HepG2 (cell line): Measurements from ENCODE around the gene ITPK1. TPM values are rescaled to one million over a fixed set of nuclear protein-coding genes. Genes with fewer than 3 reads are reported as not detected.

Source experiments
- CC2D1A ChIP-seq: sonication (generic); formaldehyde crosslinking; IDR thresholded peaks from 2 replicates; pipeline ENCODE4 v1.8.1; 2023; ENCODE audit warnings: mild to moderate bottlenecking, missing genetic modification reagents
- FOXC1 ChIP-seq: sonication (generic); formaldehyde crosslinking; IDR thresholded peaks from 2 replicates; pipeline ENCODE4 v1.8.0; 2022; ENCODE audit warnings: mild to moderate bottlenecking, missing genetic modification reagents, borderline replicate concordance
- GATA4 ChIP-seq: sonication (generic); IDR thresholded peaks from 2 replicates; pipeline ENCODE4 v1.6.1; 2016; ENCODE audit warnings: antibody characterized with exemption, low read depth, borderline replicate concordance
- HNF4G ChIP-seq, 2 experiments: sonication (generic) in 1 of 2; formaldehyde crosslinking in 1 of 2; IDR thresholded peaks; 2 replicates each; pipeline versions ENCODE4 v1.4.0 to v1.6.1; 2011 to 2020; ENCODE audit warnings: borderline replicate concordance in 2 of 2, low read depth in 2 of 2, mild to moderate bottlenecking in 2 of 2, low read length in 1 of 2, missing genetic modification reagents in 1 of 2, moderate library complexity in 1 of 2
- SMAD1 ChIP-seq: sonication (generic); formaldehyde crosslinking; IDR thresholded peaks from 2 replicates; pipeline ENCODE4 v1.4.0; 2020; ENCODE audit warnings: missing genetic modification reagents, low read depth, mild to moderate bottlenecking, borderline replicate concordance
- ZBTB38 ChIP-seq: sonication (generic); formaldehyde crosslinking; IDR thresholded peaks from 2 replicates; pipeline ENCODE4 v1.5.1; 2020; ENCODE audit warnings: mild to moderate bottlenecking, missing genetic modification reagents
- ZMYM4 ChIP-seq: sonication (generic); formaldehyde crosslinking; IDR thresholded peaks from 2 replicates; pipeline ENCODE4 v1.8.1; 2023; ENCODE audit warnings: mild to moderate bottlenecking, missing genetic modification reagents
- ZNF292 ChIP-seq: sonication (generic); formaldehyde crosslinking; IDR thresholded peaks from 2 replicates; pipeline ENCODE4 v1.8.1; 2022; ENCODE audit warnings: mild to moderate bottlenecking, low read depth, missing genetic modification reagents, borderline replicate concordance
- ZNF441 ChIP-seq: sonication (generic); formaldehyde crosslinking; IDR thresholded peaks from 2 replicates; pipeline ENCODE4 v1.7.0; 2021; ENCODE audit warnings: missing genetic modification reagents, borderline replicate concordance
- ZNF569 ChIP-seq: sonication (generic); formaldehyde crosslinking; IDR thresholded peaks from 2 replicates; pipeline ENCODE4 v1.5.0; 2020; ENCODE audit warnings: mild to moderate bottlenecking, missing genetic modification reagents, moderate library complexity, borderline replicate concordance
- ZNF577 ChIP-seq: sonication (generic); formaldehyde crosslinking; IDR thresholded peaks from 2 replicates; pipeline ENCODE4 v1.4.0; 2020; ENCODE audit warnings: mild to moderate bottlenecking, low read depth, missing genetic modification reagents, borderline replicate concordance
- ZNF605 ChIP-seq: sonication (generic); formaldehyde crosslinking; IDR thresholded peaks from 2 replicates; pipeline ENCODE4 v1.8.0; 2022; ENCODE audit warnings: mild to moderate bottlenecking, missing genetic modification reagents
- ZNF724P ChIP-seq: sonication (generic); formaldehyde crosslinking; IDR thresholded peaks from 2 replicates; pipeline ENCODE4 v1.8.0; 2022; ENCODE audit warnings: missing genetic modification reagents, borderline replicate concordance
- polyA plus RNA-seq, 8 experiments: library from polyadenylated mRNA; depleted of rRNA in 3 of 8; stranded (reverse) in 7 of 8; unstranded in 1 of 8; fragments of >200 nt; fragmentation: Illumina TruSeq in 4 of 8; extraction: Trizol in 4 of 8; gene quantifications; 2 replicates each; pipeline versions ENCODE4 v1.2.1 to v1.2.3, GENCODE V29; 2011 to 2016; ENCODE audit warnings: low read depth in 4 of 8, missing spikeins in 1 of 8, mixed read lengths in 1 of 8; ENCODE audit not compliant: insufficient read depth in 1 of 8
- total RNA-seq, 5 experiments: library from RNA; depleted of rRNA; stranded (reverse); fragments of >200 nt; fragmentation: Illumina TruSeq; extraction: Trizol; gene quantifications; 2 replicates each; pipeline ENCODE4 v1.2.3, GENCODE V29; 2016; ENCODE audit warnings: low read depth in 1 of 5
- TF ChIP-seq, protein P1 (sequence below): sonication (generic); formaldehyde crosslinking; IDR thresholded peaks from 2 replicates; pipeline ENCODE4 v1.8.0; 2022; ENCODE audit warnings: mild to moderate bottlenecking, missing genetic modification reagents, moderate library complexity
- TF ChIP-seq, protein P2 (sequence below): sonication (generic); formaldehyde crosslinking; IDR thresholded peaks from 2 replicates; pipeline ENCODE4 v1.5.1; 2020; ENCODE audit warnings: mild to moderate bottlenecking, missing genetic modification reagents
- TF ChIP-seq, protein P3 (sequence below): sonication (generic); formaldehyde crosslinking; IDR thresholded peaks from 2 replicates; pipeline ENCODE4 v1.4.0; 2020; ENCODE audit warnings: missing genetic modification reagents, borderline replicate concordance
- TF ChIP-seq, protein P4 (sequence below): sonication (generic); formaldehyde crosslinking; IDR thresholded peaks from 2 replicates; pipeline ENCODE4 v1.9.0; 2021; ENCODE audit warnings: missing genetic modification reagents, borderline replicate concordance

Gene ITPK1
- total and polyA plus RNA-seq, 2 of the 13 experiments (the other 11 are each of a cell fraction or from before 2014, with no cell fraction given) = 20.5 to 47.5 TPM

DNA sequence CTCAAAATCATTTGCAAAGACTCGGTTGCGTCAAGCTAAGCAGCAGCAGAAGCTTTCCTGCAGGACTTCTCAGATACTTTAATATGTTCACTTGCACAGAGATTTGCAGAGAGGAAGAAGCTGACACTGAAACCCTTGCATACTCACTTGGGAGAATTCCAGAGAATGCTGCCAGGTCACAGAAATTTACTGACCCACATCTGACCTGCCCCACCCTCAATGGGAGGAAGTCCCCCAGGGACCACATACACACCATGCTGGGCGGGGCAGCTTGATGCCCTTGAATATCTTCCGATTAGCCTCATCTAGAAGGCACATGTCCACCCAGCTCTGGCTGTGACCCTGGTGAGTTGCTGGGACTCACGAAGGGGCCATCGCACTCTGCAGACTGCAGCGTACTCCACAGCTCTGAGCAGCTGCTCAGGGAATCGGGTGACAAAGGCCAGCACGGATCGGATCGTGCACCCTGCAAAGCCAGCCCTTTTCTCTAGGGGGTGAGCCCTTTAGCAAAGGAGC lies 83.2 kb downstream of the ITPK1 start (continued):
- TF ChIP-seq ZNF292 (CRISPR knock-in tag) (0 out of 2 replicates have a peak, but pooled peaks have one; percentile 33), CC2D1A (CRISPR knock-in tag) (no peak), ZNF441 (CRISPR knock-in tag) (no peak), FOXC1 (CRISPR knock-in tag) (no peak), ZNF577 (CRISPR knock-in tag) (no peak), ZNF724P (CRISPR knock-in tag) (no peak), ZNF569 (no peak), GATA4 (no peak), ZNF605 (CRISPR knock-in tag) (no peak), ZBTB38 (CRISPR knock-in tag) (0 out of 2 replicates have a peak, but pooled peaks have one; percentile 54), HNF4G (IDR thresholded peaks at IDR 0.05; ENCODE audit: borderline replicate concordance, low read depth, low read length) (no peak), HNF4G (CRISPR knock-in tag; IDR thresholded peaks at IDR 0.05; ENCODE audit: borderline replicate concordance, low read depth) (no peak), ZMYM4 (CRISPR knock-in tag) (no peak), SMAD1 (CRISPR knock-in tag) (no peak)
- TF ChIP-seq, protein P1, sequence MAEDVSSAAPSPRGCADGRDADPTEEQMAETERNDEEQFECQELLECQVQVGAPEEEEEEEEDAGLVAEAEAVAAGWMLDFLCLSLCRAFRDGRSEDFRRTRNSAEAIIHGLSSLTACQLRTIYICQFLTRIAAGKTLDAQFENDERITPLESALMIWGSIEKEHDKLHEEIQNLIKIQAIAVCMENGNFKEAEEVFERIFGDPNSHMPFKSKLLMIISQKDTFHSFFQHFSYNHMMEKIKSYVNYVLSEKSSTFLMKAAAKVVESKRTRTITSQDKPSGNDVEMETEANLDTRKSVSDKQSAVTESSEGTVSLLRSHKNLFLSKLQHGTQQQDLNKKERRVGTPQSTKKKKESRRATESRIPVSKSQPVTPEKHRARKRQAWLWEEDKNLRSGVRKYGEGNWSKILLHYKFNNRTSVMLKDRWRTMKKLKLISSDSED (CRISPR knock-in tag) = no peak
- TF ChIP-seq, protein P2, sequence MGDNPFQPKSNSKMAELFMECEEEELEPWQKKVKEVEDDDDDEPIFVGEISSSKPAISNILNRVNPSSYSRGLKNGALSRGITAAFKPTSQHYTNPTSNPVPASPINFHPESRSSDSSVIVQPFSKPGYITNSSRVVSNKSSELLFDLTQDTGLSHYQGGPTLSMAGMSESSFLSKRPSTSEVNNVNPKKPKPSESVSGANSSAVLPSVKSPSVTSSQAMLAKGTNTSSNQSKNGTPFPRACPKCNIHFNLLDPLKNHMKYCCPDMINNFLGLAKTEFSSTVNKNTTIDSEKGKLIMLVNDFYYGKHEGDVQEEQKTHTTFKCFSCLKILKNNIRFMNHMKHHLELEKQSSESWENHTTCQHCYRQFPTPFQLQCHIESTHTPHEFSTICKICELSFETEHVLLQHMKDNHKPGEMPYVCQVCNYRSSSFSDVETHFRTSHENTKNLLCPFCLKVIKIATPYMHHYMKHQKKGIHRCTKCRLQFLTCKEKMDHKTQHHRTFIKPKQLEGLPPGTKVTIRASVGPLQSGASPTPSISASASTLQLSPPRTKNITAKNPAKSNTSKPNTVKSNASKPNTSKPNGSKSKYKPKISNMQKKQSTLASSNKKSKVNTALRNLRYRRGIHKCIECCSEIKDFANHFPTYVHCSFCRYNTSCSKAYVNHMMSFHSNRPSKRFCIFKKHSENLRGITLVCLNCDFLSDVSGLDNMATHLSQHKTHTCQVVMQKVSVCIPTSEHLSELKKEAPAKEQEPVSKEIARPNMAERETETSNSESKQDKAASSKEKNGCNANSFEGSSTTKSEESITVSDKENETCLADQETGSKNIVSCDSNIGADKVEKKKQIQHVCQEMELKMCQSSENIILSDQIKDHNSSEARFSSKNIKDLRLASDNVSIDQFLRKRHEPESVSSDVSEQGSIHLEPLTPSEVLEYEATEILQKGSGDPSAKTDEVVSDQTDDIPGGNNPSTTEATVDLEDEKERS (CRISPR knock-in tag) = no peak
- TF ChIP-seq, protein P3, sequence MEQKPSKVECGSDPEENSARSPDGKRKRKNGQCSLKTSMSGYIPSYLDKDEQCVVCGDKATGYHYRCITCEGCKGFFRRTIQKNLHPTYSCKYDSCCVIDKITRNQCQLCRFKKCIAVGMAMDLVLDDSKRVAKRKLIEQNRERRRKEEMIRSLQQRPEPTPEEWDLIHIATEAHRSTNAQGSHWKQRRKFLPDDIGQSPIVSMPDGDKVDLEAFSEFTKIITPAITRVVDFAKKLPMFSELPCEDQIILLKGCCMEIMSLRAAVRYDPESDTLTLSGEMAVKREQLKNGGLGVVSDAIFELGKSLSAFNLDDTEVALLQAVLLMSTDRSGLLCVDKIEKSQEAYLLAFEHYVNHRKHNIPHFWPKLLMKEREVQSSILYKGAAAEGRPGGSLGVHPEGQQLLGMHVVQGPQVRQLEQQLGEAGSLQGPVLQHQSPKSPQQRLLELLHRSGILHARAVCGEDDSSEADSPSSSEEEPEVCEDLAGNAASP (CRISPR knock-in tag) = no peak
- TF ChIP-seq, protein P4, sequence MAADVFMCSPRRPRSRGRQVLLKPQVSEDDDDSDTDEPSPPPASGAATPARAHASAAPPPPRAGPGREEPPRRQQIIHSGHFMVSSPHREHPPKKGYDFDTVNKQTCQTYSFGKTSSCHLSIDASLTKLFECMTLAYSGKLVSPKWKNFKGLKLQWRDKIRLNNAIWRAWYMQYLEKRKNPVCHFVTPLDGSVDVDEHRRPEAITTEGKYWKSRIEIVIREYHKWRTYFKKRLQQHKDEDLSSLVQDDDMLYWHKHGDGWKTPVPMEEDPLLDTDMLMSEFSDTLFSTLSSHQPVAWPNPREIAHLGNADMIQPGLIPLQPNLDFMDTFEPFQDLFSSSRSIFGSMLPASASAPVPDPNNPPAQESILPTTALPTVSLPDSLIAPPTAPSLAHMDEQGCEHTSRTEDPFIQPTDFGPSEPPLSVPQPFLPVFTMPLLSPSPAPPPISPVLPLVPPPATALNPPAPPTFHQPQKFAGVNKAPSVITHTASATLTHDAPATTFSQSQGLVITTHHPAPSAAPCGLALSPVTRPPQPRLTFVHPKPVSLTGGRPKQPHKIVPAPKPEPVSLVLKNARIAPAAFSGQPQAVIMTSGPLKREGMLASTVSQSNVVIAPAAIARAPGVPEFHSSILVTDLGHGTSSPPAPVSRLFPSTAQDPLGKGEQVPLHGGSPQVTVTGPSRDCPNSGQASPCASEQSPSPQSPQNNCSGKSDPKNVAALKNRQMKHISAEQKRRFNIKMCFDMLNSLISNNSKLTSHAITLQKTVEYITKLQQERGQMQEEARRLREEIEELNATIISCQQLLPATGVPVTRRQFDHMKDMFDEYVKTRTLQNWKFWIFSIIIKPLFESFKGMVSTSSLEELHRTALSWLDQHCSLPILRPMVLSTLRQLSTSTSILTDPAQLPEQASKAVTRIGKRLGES (CRISPR knock-in tag) = no peak
